Psoas muscle (tissue), 8 donors: Measurements from ENCODE around the gene KCNC4. TPM values are rescaled to one million over a fixed set of nuclear protein-coding genes. Genes with fewer than 3 reads are reported as not detected.

ENCODE experiments used
- ATAC-seq, 4 donors: fragments of 200-7000 bp; cut with Tn5 transposase; one replicate each; pipeline ENCODE4 v1.9.1; 2020; ENCODE audit warnings: moderate library complexity in 3 of 4, mild to moderate bottlenecking in 2 of 4
- DNase-seq, 2 donors: peaks; one replicate each; pipeline ENCODE4 v3.0.0-alpha.2; 2020
- H3K27ac ChIP-seq: fragments of 200-600 bp; one replicate; pipeline ENCODE4 v1.8.0; 2022
- H3K27me3 ChIP-seq, 3 donors: fragments of 200-600 bp in 1 of 3; one replicate each; pipeline versions ENCODE4 v1.6.1 to v1.8.0; 2013 to 2022; ENCODE audit warnings: low read length in 2 of 3, mild to moderate bottlenecking in 2 of 3, moderate library complexity in 1 of 3; ENCODE audit not compliant: insufficient read depth in 3 of 3
- H3K36me3 ChIP-seq, 2 donors: fragments of 200-600 bp in 1 of 2; one replicate each; pipeline versions ENCODE4 v1.6.1 to v1.8.0; 2013 to 2022; ENCODE audit warnings: low read depth in 1 of 2, mild to moderate bottlenecking in 1 of 2, moderate library complexity in 1 of 2; ENCODE audit not compliant: insufficient read depth in 1 of 2
- H3K4me1 ChIP-seq: fragments of 200-600 bp; one replicate; pipeline ENCODE4 v1.8.0; 2022
- H3K4me3 ChIP-seq: fragments of 200-600 bp; one replicate; pipeline ENCODE4 v1.8.0; 2022; ENCODE audit warnings: mild to moderate bottlenecking
- H3K9me3 ChIP-seq: fragments of 200-600 bp; one replicate; pipeline ENCODE4 v1.8.0; 2022
- CTCF ChIP-seq: fragments of 200-600 bp; IDR thresholded peaks from one replicate; pipeline ENCODE4 v1.8.0; 2022; ENCODE audit warnings: antibody characterized with exemption
- WGBS, 3 donors: extraction: QIAGEN DNeasy Blood & Tissue Kit; methylation state at CpG; one replicate each; pipeline versions ENCODE4 v1.1.6 to v1.1.7; 2013; 5-methylcytosine and 5-hydroxymethylcytosine counted together
- intact Hi-C, 2 donors: fragments of 100-400 bp; cut with DNase I; formaldehyde crosslinking; loops; one replicate each; pipeline versions ENCODE4 v1.11.0 to v1.14.2; 2022
- polyA plus RNA-seq, 3 donors: library from polyadenylated mRNA; stranded (reverse); fragments of 200-250 nt; gene quantifications; one replicate each; pipeline ENCODE4 v1.2.3, GENCODE V29; 2013
- total RNA-seq, 4 donors: library from RNA; stranded (reverse); fragmentation: NEBNext Ultra II Directional in 2 of 4; extraction: Animal tissue kit (Norgen Biotek cat#: 25700) in 2 of 4; gene quantifications; one replicate each; pipeline versions ENCODE4 v1.2.1 to v1.2.4, GENCODE V29; 2021 to 2023
- donor health status: healthy with polysubstance abuse.
- donor health status: DM: no; HTN: no; CAD: no; lungs with moderate emphysema.
- donor health status: Bipolar disorder and iron deficiency.
- donor health status: healthy.
- donor health status: DM: yes; HTN: yes; CAD: no.
- donor health status: DM: no; HTN: no; CAD: no.
- donor health status: DM: no; HTN: no; CAD: no.
- donor health status: DM: yes; HTN: yes; CAD: no.

KCNC4 gene
- total and polyA plus RNA-seq, 7 donors = 2.4 to 14.5 (median 5.9) TPM

GRCh38 chr1:110189181-110189580 lies 20.9 kb upstream of the KCNC4 start:
- Histone ChIP-seq H3K27me3 (peaks cover 0 to 8% (median 0%) of the 10 kb centered on the region in 3 donors), H3K9me3 (no peaks in the 10 kb centered on the region), H3K4me3 (no peak overlapping the region), H3K27ac (peak overlapping the region; percentile 55), H3K4me1 (peaks cover 10% of the 10 kb centered on the region), H3K36me3 (no peaks in the 10 kb centered on the region)
- intact Hi-C loops = no loop called here
- TF ChIP-seq CTCF = no peak
- DNase-seq (peak in 1 of 2 donors; percentile 26), ATAC-seq (no peak)
- 81 to 87% (median 82%) methylated on average over 6 of the region's 6 CpGs for WGBS, 3 donors

- TF ChIP-seq CTCF = no peak
- DNase-seq = peak in 1 of 2 donors; percentile 60
- 56 to 58% (median 57%) methylated on average over 8 of the region's 8 CpGs for WGBS, 3 donors
- Histone ChIP-seq H3K36me3 (no peaks in the 10 kb centered on the region), H3K27me3 (no peaks in the 10 kb centered on the region), H3K4me3 (no peak overlapping the region), H3K9me3 (no peaks in the 10 kb centered on the region), H3K27ac (no peak overlapping the region), H3K4me1 (peaks cover 10% of the 10 kb centered on the region)
- intact Hi-C loops = no loop called here
- ATAC-seq = peak in 2 of 4 donors; percentile 12 to 57
Measured at GRCh38 chr1:110190282-110190929, 19.7 kb upstream of the KCNC4 start.

GRCh38 chr1:110192541-110192940 lies 17.6 kb upstream of the KCNC4 start:
- ATAC-seq (no peak), DNase-seq (no peak)
- Histone ChIP-seq H3K36me3 (no peaks in the 10 kb centered on the region), H3K27ac (no peak overlapping the region), H3K9me3 (no peaks in the 10 kb centered on the region), H3K4me1 (peaks cover 10% of the 10 kb centered on the region), H3K4me3 (no peak overlapping the region), H3K27me3 (no peaks in the 10 kb centered on the region)
- TF ChIP-seq CTCF = no peak
- intact Hi-C loops = no loop called here
- WGBS, 3 donors = 87 to 89% (median 89%) methylated on average over 8 of the region's 8 CpGs

GRCh38 chr1:110195196-110195595 lies 14.9 kb upstream of the KCNC4 start:
- no peak for ATAC-seq
- TF ChIP-seq CTCF = no peak
- intact Hi-C loops = no loop called here
- Histone ChIP-seq H3K36me3 (no peaks in the 10 kb centered on the region), H3K27me3 (no peaks in the 10 kb centered on the region), H3K4me1 (no peaks in the 10 kb centered on the region), H3K27ac (no peak overlapping the region), H3K4me3 (no peak overlapping the region), H3K9me3 (no peaks in the 10 kb centered on the region)
- DNase-seq = no peak
- WGBS, 3 donors = 89 to 94% (median 91%) methylated on average over 10 of the region's 10 CpGs
